HG02973 (cell line): ENCODE measurements around the gene SHFL.

Experiments used
- ATAC-seq: cut with Tn5 transposase; IDR thresholded peaks from one replicate; pipeline ENCODE4 v1.9.1; 2021; ENCODE audit warnings: moderate library complexity; ENCODE audit not compliant: unreplicated experiment

Gene SHFL

GRCh38 chr19:10087296-10088061 is 1.4 kb downstream of the SHFL start:
- no peak for ATAC-seq

DNA sequence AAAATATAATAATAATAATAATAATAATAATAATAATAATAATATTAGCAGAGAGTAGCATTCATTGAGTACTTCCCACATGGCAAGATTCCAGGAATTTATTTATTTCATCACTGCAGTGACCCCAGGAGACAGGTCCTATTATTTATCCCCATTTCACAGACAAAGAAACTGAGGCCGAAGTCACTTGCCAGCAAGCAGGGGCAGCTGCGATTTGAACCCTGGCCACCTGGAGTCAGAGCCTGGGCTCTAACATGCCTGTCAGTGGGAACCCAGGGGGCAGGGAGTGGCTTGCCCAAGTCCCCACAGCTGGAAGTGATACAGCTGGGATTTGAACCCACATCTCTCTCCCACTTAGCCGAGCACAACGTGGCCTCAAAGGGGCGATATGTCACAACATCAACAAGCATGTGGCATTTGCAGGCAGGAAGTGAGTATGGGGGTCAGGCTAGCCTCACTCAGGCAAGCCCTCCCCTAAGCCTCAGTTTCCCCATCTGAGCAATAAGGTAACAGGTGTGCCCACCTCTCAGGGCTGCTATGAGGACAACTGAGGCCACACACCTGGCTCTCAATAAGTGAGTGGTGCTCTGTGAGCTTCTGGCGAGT is 2.9 kb downstream of the SHFL start:
- no peak for ATAC-seq

DNA sequence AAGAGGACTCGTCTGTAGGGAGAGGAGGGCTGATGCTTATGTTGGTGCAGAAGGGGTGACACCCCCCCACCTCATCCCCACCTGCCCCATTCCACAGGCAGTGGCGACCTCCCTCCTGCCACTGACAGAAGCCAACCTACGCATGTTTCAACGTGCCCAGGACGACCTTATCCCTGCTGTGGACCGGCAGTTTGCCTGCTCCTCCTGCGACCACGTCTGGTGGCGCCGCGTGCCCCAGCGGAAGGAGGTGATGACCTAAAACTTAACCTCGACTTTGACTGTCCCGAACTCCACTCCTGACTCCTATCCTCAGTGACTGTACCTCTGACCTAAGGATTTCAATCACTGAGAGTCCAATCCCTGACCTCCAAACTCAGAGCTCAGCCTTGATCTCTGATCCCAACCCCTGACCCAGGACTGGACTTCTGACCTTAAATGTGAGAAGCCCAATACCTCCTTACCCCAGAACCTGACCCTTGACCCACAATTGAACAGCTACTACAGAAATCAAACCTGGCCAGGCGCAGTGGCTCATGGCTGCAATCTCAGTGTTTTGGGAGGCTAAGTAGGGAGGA is 3.8 kb downstream of the SHFL start:
- ATAC-seq: no peak

- no peak for ATAC-seq
These were observed 5.2 kb downstream of the SHFL start for GRCh38 chr19:10091370-10091687.

DNA sequence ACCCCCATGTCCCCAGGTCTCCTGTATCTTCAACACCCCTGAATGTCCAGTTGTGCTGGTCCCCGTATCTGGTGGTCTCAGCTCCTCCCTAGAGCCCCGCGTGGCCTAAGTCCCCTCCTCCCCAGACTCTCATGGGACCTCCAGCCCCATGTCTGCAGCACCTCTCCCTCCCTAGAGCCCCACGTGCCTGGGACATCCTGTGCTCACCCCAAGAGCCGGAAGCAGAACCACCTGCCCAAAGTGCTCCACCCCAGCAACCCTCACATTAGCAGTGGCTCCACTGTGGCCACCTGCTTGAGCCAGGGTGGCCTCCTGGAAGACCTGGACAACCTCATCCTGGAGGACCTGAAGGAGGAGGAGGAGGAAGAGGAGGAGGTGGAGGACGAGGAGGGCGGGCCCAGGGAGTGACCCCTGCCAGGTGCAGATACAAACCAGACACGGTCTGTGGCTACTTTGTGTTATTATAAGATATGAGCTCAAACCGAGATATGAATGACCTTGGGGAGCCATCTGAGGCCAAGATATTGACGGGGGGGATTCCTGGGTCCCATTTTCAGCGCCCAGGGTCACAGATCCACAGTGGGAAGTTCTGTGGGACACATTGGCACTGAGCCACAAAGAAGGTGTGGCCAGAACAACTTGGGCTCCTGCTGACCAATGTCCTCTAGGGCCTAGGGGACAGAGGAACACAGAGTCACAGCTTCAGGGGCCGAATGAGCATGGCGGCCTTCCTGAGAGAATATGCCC is 6.0 kb downstream of the SHFL start:
- ATAC-seq: no peak

DNA sequence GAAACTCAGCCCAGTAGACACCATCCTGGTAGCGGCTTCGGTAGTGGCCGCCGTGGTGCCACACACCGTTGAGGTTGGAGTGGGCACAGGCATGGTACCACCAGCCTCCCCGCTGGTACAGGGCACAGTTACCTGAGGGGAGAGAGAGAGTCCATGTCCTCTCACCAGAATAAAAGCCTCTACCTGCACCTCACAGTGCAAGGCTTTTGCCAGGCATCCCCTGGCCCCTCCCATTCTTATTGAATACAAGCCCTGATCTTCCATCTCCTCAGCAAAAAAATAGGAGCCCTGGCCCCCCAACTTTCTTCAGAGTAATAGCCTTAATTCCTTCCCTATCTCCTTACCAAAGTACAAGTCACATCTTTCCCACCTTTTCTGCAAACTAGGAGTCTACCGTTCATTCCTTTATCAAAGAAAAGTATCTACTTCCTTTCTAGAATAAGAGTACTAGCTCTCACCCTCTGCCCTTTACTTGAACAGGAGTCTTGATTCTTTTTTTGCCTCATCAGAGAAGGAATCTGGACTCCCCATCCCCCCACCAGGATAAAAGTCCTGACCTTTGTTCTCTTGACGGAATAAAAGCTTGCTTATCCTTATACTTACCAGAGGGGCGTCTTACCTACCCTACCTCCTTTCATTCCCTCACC is 6.7 kb downstream of the SHFL start:
- ATAC-seq: no peak

- ATAC-seq: no peak
These were observed 7.4 kb downstream of the SHFL start for GRCh38 chr19:10093295-10094186.

- ATAC-seq: no peak
These were observed 9.5 kb downstream of the SHFL start for GRCh38 chr19:10095622-10095947.

DNA sequence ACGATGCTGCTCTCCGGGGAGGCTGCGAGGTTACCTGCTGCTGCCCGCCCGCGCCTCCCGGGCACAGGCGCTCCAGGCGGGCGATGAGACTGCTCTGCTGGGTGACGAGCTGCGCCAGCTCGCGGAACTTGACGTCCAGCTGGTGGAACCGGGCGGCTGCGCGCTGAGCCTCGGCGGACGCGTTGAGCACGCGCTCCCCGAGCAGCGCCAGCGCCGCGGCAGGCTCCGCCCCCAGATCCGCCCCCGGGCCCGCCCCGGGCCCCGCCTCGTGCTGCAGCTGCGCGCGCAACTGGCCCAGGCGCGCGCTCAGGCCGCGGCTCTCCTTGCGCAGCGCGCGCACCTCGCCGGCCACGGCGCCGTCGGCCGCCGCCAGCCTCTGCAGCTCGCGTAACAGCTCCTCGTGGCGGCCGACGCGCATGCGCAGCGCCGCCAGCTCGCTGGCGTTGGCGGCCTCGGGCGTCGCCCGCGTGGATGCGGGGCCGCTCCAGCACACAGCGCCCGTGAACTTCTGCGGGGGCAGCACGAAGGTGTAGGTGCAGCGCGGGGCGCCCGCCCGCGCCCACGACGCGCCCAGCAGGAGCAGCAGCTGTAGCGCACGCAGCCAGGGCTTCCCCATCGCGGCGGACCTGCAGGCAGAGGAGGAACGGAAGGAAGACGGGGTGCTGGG is 10.0 kb downstream of the SHFL start:
- ATAC-seq: peak; percentile 67

- peak; percentile 11 for ATAC-seq
These were observed 10.5 kb downstream of the SHFL start for GRCh38 chr19:10096615-10096963.

DNA sequence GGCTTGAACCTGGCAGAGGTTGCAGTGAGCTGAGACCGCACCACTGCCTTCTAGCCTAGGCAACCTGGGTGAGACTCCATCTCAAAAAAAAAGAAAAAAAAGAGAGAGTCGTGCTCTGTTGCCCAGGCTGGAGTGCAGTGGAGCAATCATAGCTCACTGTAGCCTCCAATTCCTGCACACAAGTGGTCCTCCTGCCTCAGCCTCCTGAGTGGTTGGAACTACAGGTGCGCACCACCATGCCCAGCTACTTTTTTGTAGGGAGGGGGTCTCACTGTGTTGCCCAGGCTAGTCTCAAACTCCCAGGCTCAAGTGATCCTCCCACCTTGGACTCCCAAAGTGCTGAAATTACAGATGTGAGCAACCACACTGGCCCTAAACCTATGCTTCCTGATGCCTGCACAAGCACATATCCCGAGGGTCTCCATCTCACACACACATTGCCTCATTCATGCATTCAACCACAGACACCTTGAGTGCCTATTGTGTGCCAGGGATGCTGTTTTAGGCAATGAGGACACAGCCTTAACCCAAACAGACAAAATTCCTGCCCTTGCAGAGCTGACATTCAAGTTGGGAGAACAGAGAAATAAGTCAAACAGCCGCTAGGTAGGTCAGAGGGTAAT is 14.2 kb downstream of the SHFL start:
- no peak for ATAC-seq

DNA sequence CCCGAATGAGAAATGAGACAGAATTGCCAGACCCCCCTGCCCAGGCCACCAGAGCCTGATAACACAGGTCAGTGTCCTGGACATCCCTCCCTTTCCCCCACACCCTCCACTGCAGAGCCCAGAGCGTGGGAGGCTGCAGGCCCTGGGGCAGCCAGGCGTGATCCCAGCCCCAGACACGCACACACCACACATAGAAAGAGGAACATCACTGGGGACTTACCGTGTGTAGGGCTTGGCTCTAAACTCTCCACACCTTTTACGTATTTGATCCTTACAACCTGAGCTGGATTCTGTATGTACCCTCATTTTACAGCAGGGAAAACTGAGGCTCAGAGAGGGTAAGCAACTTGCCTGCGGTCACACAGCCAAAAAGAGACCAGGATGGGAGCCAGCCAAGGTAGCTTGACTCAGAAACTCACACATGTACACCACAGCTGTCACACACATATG is 16.7 kb downstream of the SHFL start:
- peak; percentile 21 for ATAC-seq

GRCh38 chr19:10104130-10104513 is 18.0 kb downstream of the SHFL start:
- no peak for ATAC-seq

- ATAC-seq: peak; percentile 42
These were observed 18.8 kb downstream of the SHFL start for GRCh38 chr19:10104665-10105508.

DNA sequence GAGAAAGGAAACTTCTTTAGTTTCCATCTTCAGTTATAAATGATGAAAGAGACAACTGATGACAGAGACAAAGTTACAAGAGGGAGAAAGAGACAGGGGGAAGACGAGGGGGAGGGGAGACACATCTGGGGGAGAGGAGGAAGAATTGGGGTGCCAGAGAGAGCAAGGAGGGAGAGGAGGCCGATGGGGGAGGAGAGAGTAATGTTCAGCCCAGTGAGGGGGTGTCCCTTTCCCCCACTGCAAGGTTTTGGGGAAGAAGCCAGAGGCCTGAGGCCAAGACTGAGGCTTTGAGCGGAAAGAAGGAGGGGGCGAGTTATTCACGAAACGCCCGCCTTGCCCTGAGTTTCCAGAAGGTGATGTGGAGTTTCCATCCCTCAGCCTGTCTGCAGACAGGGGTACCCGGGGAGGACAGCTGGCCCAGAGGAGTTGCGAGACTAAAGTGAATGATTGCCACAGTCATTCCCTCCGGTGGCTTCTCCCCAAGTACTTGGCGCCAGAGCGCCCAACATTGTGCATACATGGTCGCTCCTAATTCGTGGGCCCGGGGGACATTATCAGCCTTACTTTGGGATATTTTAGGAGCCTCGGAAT is 19.5 kb downstream of the SHFL start:
- peak; percentile 5 for ATAC-seq

- ATAC-seq: peak; percentile 36
These were observed 20.2 kb downstream of the SHFL start, which contains the start of gene PPAN for GRCh38 chr19:10106100-10106936. Gene PPAN, plus strand, starts transcription at chr19:10106362. Its CDS starts 33 bp downstream, at chr19:10106395.

- ATAC-seq: no peak
These were observed 21.1 kb downstream of the SHFL start for GRCh38 chr19:10107254-10107653.
